ENCODE measurements around the gene SLC12A8. TPM values are rescaled to one million over a fixed set of nuclear protein-coding genes. Genes with fewer than 3 reads are reported as not detected.

SLC12A8 gene
- total RNA-seq, 1 donor from 2014 or later, result 9.1 TPM

GRCh38 chr3:125128861-125129501 is 83.6 kb downstream of the SLC12A8 start:
- intact Hi-C loops (cut with DNase I), result no loop called here
- Histone ChIP-seq H3K36me3 (no peaks in the 10 kb centered on the region), H3K4me3 (no peak overlapping the region), H3K27ac (peak overlapping the region; percentile 71), H3K27me3 (ENCODE audit: low read depth) (no peaks in the 10 kb centered on the region), H3K9me3 (no peaks in the 10 kb centered on the region), H3K4me1 (peaks cover 37% of the 10 kb centered on the region)
- peak; percentile 63 to 80 for ATAC-seq
- peak; percentile 70 for DNase-seq
- TF ChIP-seq CTCF (IDR thresholded peaks at IDR 0.05), result no peak

- intact Hi-C loops (cut with DNase I), result no loop called here
- DNase-seq (no peak), ATAC-seq (no peak)
- no peak overlapping the region for H3K27ac ChIP-seq
- H3K4me3 ChIP-seq, result no peak overlapping the region
- H3K36me3 ChIP-seq, result no peaks in the 10 kb centered on the region
- TF ChIP-seq CTCF (IDR thresholded peaks at IDR 0.05), result no peak
- H3K27me3 ChIP-seq (ENCODE audit: low read depth), result no peaks in the 10 kb centered on the region
- peaks cover 37% of the 10 kb centered on the region for H3K4me1 ChIP-seq
- H3K9me3 ChIP-seq, result no peaks in the 10 kb centered on the region
These were observed 86.2 kb downstream of the SLC12A8 start for GRCh38 chr3:125126323-125126722.

- Histone ChIP-seq H3K36me3 (no peaks in the 10 kb centered on the region), H3K4me3 (no peak overlapping the region), H3K4me1 (peaks cover 37% of the 10 kb centered on the region), H3K27me3 (ENCODE audit: low read depth) (no peaks in the 10 kb centered on the region), H3K27ac (no peak overlapping the region), H3K9me3 (no peaks in the 10 kb centered on the region)
- intact Hi-C loops (cut with DNase I), result no loop called here
- no peak for TF ChIP-seq CTCF (IDR thresholded peaks at IDR 0.05)
- no peak for DNase-seq
- ATAC-seq, result peak; percentile 2 to 6
These were observed 86.7 kb downstream of the SLC12A8 start for GRCh38 chr3:125125821-125126245.

GRCh38 chr3:125123451-125124305 is 88.9 kb downstream of the SLC12A8 start:
- TF ChIP-seq CTCF (IDR thresholded peaks at IDR 0.05), result no peak
- DNase-seq (no peak), ATAC-seq (no peak)
- Histone ChIP-seq H3K27ac (no peak overlapping the region), H3K36me3 (no peaks in the 10 kb centered on the region), H3K4me1 (peaks cover 30% of the 10 kb centered on the region), H3K4me3 (no peak overlapping the region), H3K9me3 (no peaks in the 10 kb centered on the region), H3K27me3 (ENCODE audit: low read depth) (no peaks in the 10 kb centered on the region)
- intact Hi-C loops (cut with DNase I), result no loop called here

GRCh38 chr3:125121246-125122010 is 91.1 kb downstream of the SLC12A8 start:
- no peak for TF ChIP-seq CTCF (IDR thresholded peaks at IDR 0.05)
- no peaks in the 10 kb centered on the region for H3K9me3 ChIP-seq
- DNase-seq, result no peak
- no peaks in the 10 kb centered on the region for H3K36me3 ChIP-seq
- ATAC-seq, result no peak
- H3K27ac ChIP-seq, result peak overlapping the region; percentile 13
- no peaks in the 10 kb centered on the region for H3K27me3 ChIP-seq (ENCODE audit: low read depth)
- no peak overlapping the region for H3K4me3 ChIP-seq
- H3K4me1 ChIP-seq, result peaks cover 44% of the 10 kb centered on the region
- intact Hi-C loops (cut with DNase I), result no loop called here
